Gastrocnemius medialis (tissue), 4 donors: Measurements from ENCODE around the gene ADGRL3.

ENCODE experiments used
- POLR2A ChIP-seq, 2 donors: fragments of 450-650 bp; IDR thresholded peaks; one replicate each; pipeline ENCODE4 v1.6.1; 2017; ENCODE audit warnings: antibody characterized with exemption in 2 of 2, mild to moderate bottlenecking in 2 of 2, moderate library complexity in 2 of 2
- TF ChIP-seq, protein P1 (sequence below), 5 experiments: fragments of 450-650 bp in 3 of 5; fragments of 200-600 bp in 2 of 5; sonication (generic) in 2 of 5; IDR thresholded peaks in 4 of 5; conservative IDR thresholded peaks in 1 of 5; 1 replicate in 4 of 5; 2 replicates in 1 of 5; pipeline ENCODE4 v1.5.1; 2016 to 2019; ENCODE audit warnings: antibody characterized with exemption in 5 of 5, mild to moderate bottlenecking in 3 of 5, moderate library complexity in 3 of 5

DNA sequence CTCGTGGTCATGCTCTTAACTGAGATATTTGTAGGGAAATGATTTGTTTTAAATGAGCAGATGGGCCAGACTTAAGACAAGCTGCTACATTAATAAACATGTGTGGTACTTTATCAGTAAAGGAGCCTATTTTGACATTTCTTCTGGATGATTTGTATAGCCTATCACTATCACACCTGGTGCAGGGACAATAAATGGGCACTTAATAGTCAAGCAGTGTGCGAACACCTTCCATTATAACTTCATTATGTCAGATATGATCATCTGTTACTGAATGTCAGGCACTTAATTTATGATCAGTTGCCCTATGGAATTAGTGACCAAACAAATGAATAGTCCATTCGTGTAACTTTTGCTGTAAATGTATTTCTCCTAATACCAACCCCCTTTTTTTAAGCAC is 628.8 kb downstream of the ADGRL3 start:
- TF ChIP-seq, protein P1, sequence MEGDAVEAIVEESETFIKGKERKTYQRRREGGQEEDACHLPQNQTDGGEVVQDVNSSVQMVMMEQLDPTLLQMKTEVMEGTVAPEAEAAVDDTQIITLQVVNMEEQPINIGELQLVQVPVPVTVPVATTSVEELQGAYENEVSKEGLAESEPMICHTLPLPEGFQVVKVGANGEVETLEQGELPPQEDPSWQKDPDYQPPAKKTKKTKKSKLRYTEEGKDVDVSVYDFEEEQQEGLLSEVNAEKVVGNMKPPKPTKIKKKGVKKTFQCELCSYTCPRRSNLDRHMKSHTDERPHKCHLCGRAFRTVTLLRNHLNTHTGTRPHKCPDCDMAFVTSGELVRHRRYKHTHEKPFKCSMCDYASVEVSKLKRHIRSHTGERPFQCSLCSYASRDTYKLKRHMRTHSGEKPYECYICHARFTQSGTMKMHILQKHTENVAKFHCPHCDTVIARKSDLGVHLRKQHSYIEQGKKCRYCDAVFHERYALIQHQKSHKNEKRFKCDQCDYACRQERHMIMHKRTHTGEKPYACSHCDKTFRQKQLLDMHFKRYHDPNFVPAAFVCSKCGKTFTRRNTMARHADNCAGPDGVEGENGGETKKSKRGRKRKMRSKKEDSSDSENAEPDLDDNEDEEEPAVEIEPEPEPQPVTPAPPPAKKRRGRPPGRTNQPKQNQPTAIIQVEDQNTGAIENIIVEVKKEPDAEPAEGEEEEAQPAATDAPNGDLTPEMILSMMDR (IDR thresholded peaks at IDR 0.05 in 4 of 5, conservative IDR thresholded peaks at IDR 0.05 in 1 of 5) = no peak
- TF ChIP-seq POLR2A (IDR thresholded peaks at IDR 0.05) = no peak
